IPS-18a (cell line): ENCODE results near the gene ODAPH.
"Not testable (repeated sequence)": the region's sequence is repeated elsewhere in the genome, so short reads cannot be mapped to it uniquely, and the experiment has no call there.

Experiments
- H3K27ac ChIP-seq: one replicate; pipeline ENCODE4 v1.5.1; 2013; ENCODE audit warnings: low read length
- H3K27me3 ChIP-seq: one replicate; pipeline ENCODE4 v1.6.1; 2013; ENCODE audit warnings: mild to moderate bottlenecking, low read length; ENCODE audit not compliant: control insufficient read depth, insufficient read depth
- H3K36me3 ChIP-seq: one replicate; pipeline ENCODE4 v1.6.1; 2013; ENCODE audit warnings: low read depth, low read length; ENCODE audit not compliant: control insufficient read depth
- H3K4me1 ChIP-seq: one replicate; pipeline ENCODE4 v1.6.1; 2013; ENCODE audit warnings: low read depth, low read length; ENCODE audit not compliant: control insufficient read depth
- H3K4me3 ChIP-seq: one replicate; pipeline ENCODE4 v1.5.1; 2013; ENCODE audit warnings: low read length
- H3K9ac ChIP-seq: one replicate; pipeline ENCODE4 v1.6.1; 2013; ENCODE audit warnings: mild to moderate bottlenecking, low read length, moderate library complexity
- H3K9me3 ChIP-seq: one replicate; pipeline ENCODE4 v1.6.1; 2013; ENCODE audit warnings: low read depth, low read length; ENCODE audit not compliant: control insufficient read depth

The ODAPH gene

GRCh38 chr4:75525910-75526309, 30.0 kb upstream of the ODAPH start:
- no peak overlapping the region for H3K27ac ChIP-seq
- no peaks in the 10 kb centered on the region for H3K9me3 ChIP-seq
- H3K4me3 ChIP-seq: no peak overlapping the region
- peaks cover 48% of the 10 kb centered on the region for H3K36me3 ChIP-seq
- H3K27me3 ChIP-seq: no peaks in the 10 kb centered on the region
- no peak overlapping the region for H3K9ac ChIP-seq
- no peaks in the 10 kb centered on the region for H3K4me1 ChIP-seq

- H3K4me3 ChIP-seq: no peak overlapping the region
- H3K9ac ChIP-seq: no peak overlapping the region
- no peaks in the 10 kb centered on the region for H3K4me1 ChIP-seq
- H3K27ac ChIP-seq: no peak overlapping the region
- H3K27me3 ChIP-seq: no peaks in the 10 kb centered on the region
- H3K9me3 ChIP-seq: no peaks in the 10 kb centered on the region
- H3K36me3 ChIP-seq: peaks cover 44% of the 10 kb centered on the region
Measured at GRCh38 chr4:75527482-75527881, 28.4 kb upstream of the ODAPH start.

GRCh38 chr4:75530556-75531322, 25.1 kb upstream of the ODAPH start:
- Histone ChIP-seq H3K27ac (no peak overlapping the region), H3K9ac (no peak overlapping the region), H3K4me1 (no peaks in the 10 kb centered on the region), H3K27me3 (no peaks in the 10 kb centered on the region), H3K4me3 (no peak overlapping the region), H3K9me3 (no peaks in the 10 kb centered on the region), H3K36me3 (peaks cover 34% of the 10 kb centered on the region)

- not testable (repeated sequence) for H3K27me3 ChIP-seq, H3K9ac ChIP-seq, H3K9me3 ChIP-seq, H3K4me1 ChIP-seq, H3K4me3 ChIP-seq, H3K27ac ChIP-seq
- H3K36me3 ChIP-seq: peaks cover 31% of the 10 kb centered on the region
Measured at GRCh38 chr4:75531536-75532143, 24.2 kb upstream of the ODAPH start.

GRCh38 chr4:75533339-75533887, 22.5 kb upstream of the ODAPH start:
- H3K4me1 ChIP-seq, H3K9ac ChIP-seq, H3K27me3 ChIP-seq, H3K27ac ChIP-seq, H3K4me3 ChIP-seq, H3K9me3 ChIP-seq: not testable (repeated sequence)
- peaks cover 13% of the 10 kb centered on the region for H3K36me3 ChIP-seq

- H3K9me3 ChIP-seq, H3K4me3 ChIP-seq, H3K27me3 ChIP-seq, H3K27ac ChIP-seq, H3K4me1 ChIP-seq, H3K9ac ChIP-seq: not testable (repeated sequence)
- H3K36me3 ChIP-seq: peaks cover 13% of the 10 kb centered on the region
Measured at GRCh38 chr4:75533926-75534325, 21.9 kb upstream of the ODAPH start.

GRCh38 chr4:75537308-75537707, 18.6 kb upstream of the ODAPH start:
- H3K4me1 ChIP-seq, H3K27me3 ChIP-seq, H3K4me3 ChIP-seq, H3K36me3 ChIP-seq, H3K9ac ChIP-seq, H3K27ac ChIP-seq, H3K9me3 ChIP-seq: not testable (repeated sequence)

- Histone ChIP-seq H3K9me3 (no peaks in the 10 kb centered on the region), H3K36me3 (no peaks in the 10 kb centered on the region), H3K4me1 (no peaks in the 10 kb centered on the region), H3K27me3 (no peaks in the 10 kb centered on the region), H3K4me3 (no peak overlapping the region), H3K9ac (no peak overlapping the region), H3K27ac (no peak overlapping the region)
Measured at GRCh38 chr4:75542824-75543223, 13.0 kb upstream of the ODAPH start.

- H3K4me3 ChIP-seq, H3K27me3 ChIP-seq, H3K4me1 ChIP-seq, H3K9ac ChIP-seq, H3K27ac ChIP-seq, H3K9me3 ChIP-seq, H3K36me3 ChIP-seq: not testable (repeated sequence)
Measured at GRCh38 chr4:75544220-75544619, 11.6 kb upstream of the ODAPH start.

- H3K9ac ChIP-seq: no peak overlapping the region
- H3K27me3 ChIP-seq: no peaks in the 10 kb centered on the region
- H3K4me3 ChIP-seq: no peak overlapping the region
- H3K36me3 ChIP-seq: no peaks in the 10 kb centered on the region
- H3K4me1 ChIP-seq: no peaks in the 10 kb centered on the region
- no peaks in the 10 kb centered on the region for H3K9me3 ChIP-seq
- H3K27ac ChIP-seq: no peak overlapping the region
Measured at GRCh38 chr4:75544870-75545269, 11.0 kb upstream of the ODAPH start.

- no peak overlapping the region for H3K9ac ChIP-seq
- no peak overlapping the region for H3K27ac ChIP-seq
- no peak overlapping the region for H3K4me3 ChIP-seq
- no peaks in the 10 kb centered on the region for H3K27me3 ChIP-seq
- no peaks in the 10 kb centered on the region for H3K36me3 ChIP-seq
- H3K9me3 ChIP-seq: no peaks in the 10 kb centered on the region
- H3K4me1 ChIP-seq: no peaks in the 10 kb centered on the region
Measured at GRCh38 chr4:75545526-75545925, 10.3 kb upstream of the ODAPH start.
